NOMO-1 treated with DMSO at 0.1 percent for 48 hours (cell line): ENCODE measurements around the gene ATRN.
A peak's percentile ranks its signal among the peaks of the same experiment; 100 is the strongest.
"Not testable (repeated sequence)": the region's sequence is repeated elsewhere in the genome, so short reads cannot be mapped to it uniquely, and the experiment has no call there.

Experiments used
- DNase-seq: peaks from one replicate; lab custom pipeline; 2025; ENCODE audit not compliant: unreplicated experiment; lab: John Stamatoyannopoulos, UW

The ATRN gene

GRCh38 chr20:3514012-3514642, 43.3 kb downstream of the ATRN start:
- no peak for DNase-seq

GRCh38 chr20:3515379-3516170, 44.8 kb downstream of the ATRN start:
- no peak for DNase-seq

- DNase-seq, result no peak
These were observed 51.3 kb downstream of the ATRN start for GRCh38 chr20:3521852-3522740.

- DNase-seq, result not testable (repeated sequence)
These were observed 53.9 kb downstream of the ATRN start for GRCh38 chr20:3524696-3525095.

GRCh38 chr20:3532089-3532615, 61.3 kb downstream of the ATRN start:
- no peak for DNase-seq

GRCh38 chr20:3537733-3538132, 66.9 kb downstream of the ATRN start:
- not testable (repeated sequence) for DNase-seq

GRCh38 chr20:3539311-3540107, 68.7 kb downstream of the ATRN start:
- no peak for DNase-seq

- no peak for DNase-seq
These were observed 71.3 kb downstream of the ATRN start for GRCh38 chr20:3541887-3542721.

- DNase-seq, result no peak
These were observed 73.2 kb downstream of the ATRN start for GRCh38 chr20:3543901-3544507.

GRCh38 chr20:3545401-3545925, 74.6 kb downstream of the ATRN start:
- DNase-seq, result no peak

GRCh38 chr20:3547906-3548305, 77.1 kb downstream of the ATRN start:
- no peak for DNase-seq

- DNase-seq, result no peak
These were observed 80.0 kb downstream of the ATRN start for GRCh38 chr20:3550837-3551236.

GRCh38 chr20:3551681-3552434, 81.0 kb downstream of the ATRN start:
- DNase-seq, result no peak

GRCh38 chr20:3553663-3554062, 82.8 kb downstream of the ATRN start:
- no peak for DNase-seq

- DNase-seq, result peak; percentile 64
These were observed 86.5 kb downstream of the ATRN start for GRCh38 chr20:3557237-3557785.

GRCh38 chr20:3559231-3559630, 88.4 kb downstream of the ATRN start:
- DNase-seq, result no peak

GRCh38 chr20:3559637-3560036, 88.8 kb downstream of the ATRN start:
- DNase-seq, result peak; percentile 71

- no peak for DNase-seq
These were observed 89.3 kb downstream of the ATRN start for GRCh38 chr20:3560162-3560561.
